H1 (cell line): ENCODE results near the gene CABCOCO1. TPM values are rescaled to one million over a fixed set of nuclear protein-coding genes. Genes with fewer than 3 reads are reported as not detected.
A peak's percentile ranks its signal among the peaks of the same experiment; 100 is the strongest.

Experiments used
- CTCF ChIA-PET: fragments of 300-600 bp; sonication (Branson Sonifier 250); formaldehyde crosslinking; loops from one replicate; lab custom pipeline; 2021; ENCODE audit not compliant: partially characterized antibody; lab: Charles Lee
- POLR2A ChIA-PET: fragments of 300-600 bp; sonication (Branson Sonifier 250); formaldehyde crosslinking; loops from one replicate; lab custom pipeline; 2021; ENCODE audit warnings: inconsistent platforms; ENCODE audit not compliant: partially characterized antibody; lab: Charles Lee
- DNase-seq, 2 experiments: peaks; one replicate each; pipeline versions ENCODE4 v3.0.0 to v3.0.0-alpha.2; 2010 to 2022; ENCODE audit warnings: low spot score in 2 of 2, low read depth in 1 of 2, mixed read lengths in 1 of 2
- FAIRE-seq: peaks from 2 replicates; lab custom pipeline; 2011; peaks lifted over from hg19 to GRCh38; lab: Jason Lieb, UNC
- H2AFZ ChIP-seq: 2 replicates; pipeline ENCODE4 v1.8.1; 2012; ENCODE audit warnings: low read length, inconsistent platforms
- H2AK5ac ChIP-seq: 2 replicates; pipeline ENCODE4 v1.6.1; 2013; ENCODE audit warnings: low read depth, low read length
- H2BK120ac ChIP-seq: replicated peaks from 2 replicates; pipeline ENCODE3; 2013; ENCODE audit warnings: low read depth, low read length, inconsistent platforms
- H2BK12ac ChIP-seq: 2 replicates; pipeline ENCODE4 v1.6.1; 2013; ENCODE audit warnings: low read depth, low read length
- H2BK15ac ChIP-seq: 2 replicates; pipeline ENCODE4 v1.6.1; 2013; ENCODE audit warnings: low read length
- H2BK20ac ChIP-seq: 2 replicates; pipeline ENCODE4 v1.6.1; 2013; ENCODE audit warnings: low read length
- H2BK5ac ChIP-seq: 2 replicates; pipeline ENCODE4 v1.6.1; 2013; ENCODE audit warnings: low read depth, low read length
- H3K14ac ChIP-seq: 2 replicates; pipeline ENCODE4 v1.6.1; 2013; ENCODE audit warnings: inconsistent platforms; ENCODE audit not compliant: insufficient read length
- H3K18ac ChIP-seq: 2 replicates; pipeline ENCODE4 v1.6.1; 2013; ENCODE audit warnings: low read length; ENCODE audit errors: extremely low read depth
- H3K23ac ChIP-seq: 2 replicates; pipeline ENCODE4 v1.6.1; 2013; ENCODE audit warnings: inconsistent platforms; ENCODE audit not compliant: insufficient read length
- H3K23me2 ChIP-seq: 2 replicates; pipeline ENCODE4 v1.6.1; 2013; ENCODE audit warnings: low read depth, low read length
- H3K27ac ChIP-seq: 2 replicates; pipeline ENCODE4 v1.6.1; 2011; ENCODE audit warnings: low read depth, low read length, inconsistent platforms
- H3K27me3 ChIP-seq, 4 experiments: replicated peaks in 1 of 4; 1 replicate in 1 of 4; 2 replicates in 3 of 4; pipeline versions ENCODE4 v1.6.1 to v1.8.1; 2011 to 2013; ENCODE audit warnings: low read length in 3 of 4, mild to moderate bottlenecking in 3 of 4, inconsistent platforms in 2 of 4, mixed read lengths in 2 of 4, moderate library complexity in 1 of 4; ENCODE audit not compliant: control insufficient read depth in 3 of 4, insufficient read depth in 3 of 4; ENCODE audit errors: extremely low read depth in 1 of 4
- H3K36me3 ChIP-seq, 4 experiments: 2 replicates each; pipeline versions ENCODE4 v1.6.1 to v1.8.1; 2011 to 2013; ENCODE audit warnings: mild to moderate bottlenecking in 4 of 4, low read length in 3 of 4, moderate library complexity in 2 of 4, control low read depth in 1 of 4, inconsistent platforms in 1 of 4; ENCODE audit not compliant: insufficient read depth in 4 of 4, control insufficient read depth in 2 of 4
- H3K4ac ChIP-seq: replicated peaks from 2 replicates; pipeline ENCODE3; 2013; ENCODE audit warnings: low read length, low read depth, mixed read lengths, inconsistent platforms; ENCODE audit not compliant: insufficient read length
- H3K4me1 ChIP-seq, 4 experiments: replicated peaks in 1 of 4; 1 replicate in 1 of 4; 2 replicates in 3 of 4; pipeline versions ENCODE4 v1.6.1 to v1.8.1; 2011 to 2013; ENCODE audit warnings: low read length in 3 of 4, inconsistent platforms in 2 of 4, mixed read lengths in 1 of 4; ENCODE audit not compliant: insufficient read depth in 4 of 4, control insufficient read depth in 3 of 4
- H3K4me2 ChIP-seq, 2 experiments: 2 replicates each; pipeline versions ENCODE4 v1.6.1 to v1.8.1; 2011 to 2013; ENCODE audit warnings: low read depth in 2 of 2, low read length in 2 of 2, control low read depth in 1 of 2, inconsistent platforms in 1 of 2, mild to moderate bottlenecking in 1 of 2; ENCODE audit not compliant: insufficient read depth in 1 of 2
- H3K4me3 ChIP-seq, 4 experiments: fragments of 200-600, 300-600 bp in 1 of 4; sonication (generic), shearing (Covaris generic), sonication (Bioruptor Twin) in 1 of 4; 2 replicates each; pipeline versions ENCODE4 v1.5.1 to v1.8.1; 2011 to 2016; ENCODE audit warnings: low read length in 4 of 4, low read depth in 3 of 4, control low read depth in 2 of 4, inconsistent platforms in 2 of 4, mild to moderate bottlenecking in 2 of 4, mixed read lengths in 1 of 4, moderate library complexity in 1 of 4; ENCODE audit not compliant: insufficient read depth in 2 of 4; ENCODE audit errors: extremely low read depth in 1 of 4
- H3K56ac ChIP-seq: replicated peaks from 2 replicates; pipeline ENCODE3; 2013; ENCODE audit warnings: low read depth, mild to moderate bottlenecking, mixed read lengths, low read length, inconsistent platforms; ENCODE audit not compliant: insufficient read length
- H3K79me1 ChIP-seq: 2 replicates; pipeline ENCODE4 v1.6.1; 2013; ENCODE audit warnings: low read depth, low read length, control low read depth
- H3K79me2 ChIP-seq, 2 experiments: 2 replicates each; pipeline versions ENCODE4 v1.6.1 to v1.8.1; 2012 to 2013; ENCODE audit warnings: low read length in 2 of 2, mild to moderate bottlenecking in 2 of 2, inconsistent platforms in 1 of 2; ENCODE audit not compliant: insufficient read depth in 2 of 2, control insufficient read depth in 1 of 2
- H3K9ac ChIP-seq, 4 experiments: replicated peaks in 1 of 4; 1 replicate in 1 of 4; 2 replicates in 3 of 4; pipeline versions ENCODE4 v1.6.1 to v1.8.1; 2011 to 2013; ENCODE audit warnings: low read depth in 3 of 4, low read length in 3 of 4, control low read depth in 2 of 4, mild to moderate bottlenecking in 2 of 4, moderate library complexity in 2 of 4, inconsistent platforms in 1 of 4; ENCODE audit errors: extremely low read depth in 1 of 4
- H3K9me3 ChIP-seq, 2 experiments: 2 replicates each; pipeline versions ENCODE4 v1.6.1 to v1.8.1; 2012 to 2013; ENCODE audit warnings: mild to moderate bottlenecking in 2 of 2, moderate library complexity in 2 of 2, control low read depth in 1 of 2, inconsistent platforms in 1 of 2, low read depth in 1 of 2, low read length in 1 of 2, mixed read lengths in 1 of 2; ENCODE audit not compliant: insufficient read depth in 2 of 2
- H4K20me1 ChIP-seq, 2 experiments: replicated peaks in 1 of 2; 2 replicates each; pipeline versions ENCODE3 to v1.8.1; 2011 to 2013; ENCODE audit warnings: inconsistent platforms in 2 of 2, low read length in 2 of 2, mild to moderate bottlenecking in 1 of 2; ENCODE audit not compliant: insufficient read depth in 2 of 2, control insufficient read depth in 1 of 2
- H4K5ac ChIP-seq: 2 replicates; pipeline ENCODE4 v1.6.1; 2013; ENCODE audit warnings: low read length, low read depth, mixed read lengths, inconsistent platforms; ENCODE audit not compliant: insufficient read length
- H4K8ac ChIP-seq: 2 replicates; pipeline ENCODE4 v1.8.0; 2013; ENCODE audit warnings: mild to moderate bottlenecking, moderate library complexity, low read length, inconsistent platforms; ENCODE audit not compliant: insufficient read depth; ENCODE audit errors: extremely low read depth
- H4K91ac ChIP-seq: replicated peaks from 2 replicates; pipeline ENCODE3; 2013; ENCODE audit warnings: low read length, mixed read lengths, inconsistent platforms; ENCODE audit not compliant: insufficient read length
- ASH2L ChIP-seq: fragments of 200-600, 300-600 bp; sonication (generic); IDR thresholded peaks from one replicate; pipeline ENCODE4 v1.7.1; 2017; ENCODE audit warnings: low read length
- CBX8 ChIP-seq: fragments of 300-800, 300-1000 bp; sonication (generic); IDR thresholded peaks from 2 replicates; pipeline ENCODE4 v1.7.1; 2016; ENCODE audit warnings: low read depth, low read length, borderline replicate concordance
- CHD1 ChIP-seq: IDR thresholded peaks from 2 replicates; pipeline ENCODE4 v1.6.1; 2012; ENCODE audit warnings: low read depth, low read length, improper control_type of control experiment
- MAFK ChIP-seq: IDR thresholded peaks from 2 replicates; pipeline ENCODE4 v1.6.1; 2012; ENCODE audit warnings: low read depth, mild to moderate bottlenecking, improper control_type of control experiment, low read length
- TAF7 ChIP-seq: optimal IDR thresholded peaks from 2 replicates; pipeline ENCODE3; 2011; ENCODE audit warnings: low read depth, mild to moderate bottlenecking, inconsistent platforms, low read length, moderate library complexity, borderline replicate concordance
- WGBS, 2 experiments: shearing (Covaris generic) in 1 of 2; methylation state at CpG; one replicate each; pipeline versions ENCODE4 v1.1.6 to v1.1.7; 2013 to 2015; ENCODE audit warnings: low lambda C conversion rate in 2 of 2, mixed read lengths in 2 of 2, inconsistent platforms in 1 of 2, low coverage in 1 of 2, missing lambda C conversion rate in 1 of 2; ENCODE audit not compliant: insufficient replicate concordance in 2 of 2, insufficient coverage in 1 of 2, insufficient read length in 1 of 2; ENCODE audit errors: extremely low coverage in 1 of 2, missing lambda C conversion rate in 1 of 2; 5-methylcytosine and 5-hydroxymethylcytosine counted together
- polyA plus RNA-seq, 7 experiments: library from polyadenylated mRNA; depleted of rRNA in 3 of 7; stranded (reverse) in 5 of 7; unstranded in 2 of 7; fragments of >200 nt in 5 of 7; fragments of 200-250 nt in 2 of 7; gene quantifications; 1 replicate in 5 of 7; 2 replicates in 1 of 7; 4 replicates in 1 of 7; pipeline versions ENCODE4 v1.2.1 to v1.2.3, GENCODE V29; 2011 to 2013; ENCODE audit warnings: missing spikeins in 2 of 7, mixed read lengths in 2 of 7
- total RNA-seq: library from RNA; stranded (reverse); fragmentation: NEBNext Ultra II Directional; extraction: Animal tissue kit (Norgen Biotek cat#: 25700); gene quantifications from 2 replicates; pipeline ENCODE4 v1.2.1, GENCODE V29; 2021

Gene CABCOCO1
- total and polyA plus RNA-seq, 2 of the 8 experiments (the other 6 are each of a cell fraction or from before 2014, with no cell fraction given): not detected

DNA sequence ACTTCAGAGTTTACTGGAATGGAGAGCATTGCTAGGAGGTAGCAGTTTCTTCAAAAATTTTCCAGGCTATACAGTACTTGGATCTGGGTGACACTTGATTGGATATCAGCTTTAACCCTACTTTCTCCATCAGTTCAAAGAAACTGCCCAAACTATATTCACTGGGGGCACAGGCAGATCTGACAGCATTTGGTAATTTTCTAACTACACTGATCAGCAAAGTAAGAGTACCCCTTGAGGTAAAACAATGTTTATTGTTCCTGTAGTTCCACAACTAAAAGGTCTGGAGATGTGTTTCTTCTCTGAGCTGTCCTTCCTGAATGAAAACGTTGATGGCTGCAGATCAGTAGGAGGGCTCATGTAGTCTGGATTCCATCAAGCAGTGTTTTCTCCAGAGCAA is 104.2 kb downstream of the CABCOCO1 start:
- no peak overlapping the region for H4K91ac ChIP-seq
- H3K79me2 ChIP-seq: no peaks in the 10 kb centered on the region
- H3K23ac ChIP-seq: no peak overlapping the region
- H3K4me3 ChIP-seq: no peak overlapping the region
- no peak overlapping the region for H2BK15ac ChIP-seq
- no peaks in the 10 kb centered on the region for H3K27me3 ChIP-seq
- no peak overlapping the region for H2BK5ac ChIP-seq
- H3K4me2 ChIP-seq: no peak overlapping the region
- H3K9ac ChIP-seq: no peak overlapping the region
- 0 out of 2 replicates have a peak overlapping the region, but pooled peaks have one; percentile 24 for H2AFZ ChIP-seq
- H2BK12ac ChIP-seq: no peak overlapping the region
- H4K8ac ChIP-seq: no peak overlapping the region
- no peak overlapping the region for H3K27ac ChIP-seq
- H3K9me3 ChIP-seq: no peaks in the 10 kb centered on the region
- H2AK5ac ChIP-seq: no peak overlapping the region
- DNase-seq (no peak), FAIRE-seq (no peak)
- H3K79me1 ChIP-seq: no peaks in the 10 kb centered on the region
- ChIA-PET CTCF (interaction anchor here (0.8 to 1.4 kb wide), 3 partner anchors 16 to 52 kb away, joined by 3 to 4 read pairs (median 3); no protein-coding TSS in a partner anchor), POLR2A (no interaction called here)
- no peak overlapping the region for H2BK20ac ChIP-seq
- H4K5ac ChIP-seq: no peak overlapping the region
- no peaks in the 10 kb centered on the region for H3K36me3 ChIP-seq
- H2BK120ac ChIP-seq: no peak overlapping the region
- no peaks in the 10 kb centered on the region for H4K20me1 ChIP-seq
- TF ChIP-seq CBX8 (no peak), ASH2L (no peak), MAFK (no peak), CHD1 (no peak), TAF7 (no peak)
- H3K56ac ChIP-seq: no peak overlapping the region
- H3K4ac ChIP-seq: no peak overlapping the region
- H3K23me2 ChIP-seq: no peaks in the 10 kb centered on the region
- 50% methylated on average over 1 of the region's 1 CpG; no CpG with 5 or more reads in 1 of the 2 experiments for WGBS, 2 experiments
- no peak overlapping the region for H3K14ac ChIP-seq
- H3K4me1 ChIP-seq: peaks cover 0 to 5% (median 0%) of the 10 kb centered on the region in 4 experiments; a peak in 1 of 7 replicates
- H3K18ac ChIP-seq: no peak overlapping the region
